ENCODE results near the gene THUMPD3. TPM values are rescaled to one million over a fixed set of nuclear protein-coding genes. Genes with fewer than 3 reads are reported as not detected.

Gene THUMPD3
- total and polyA plus RNA-seq, 2 of the 13 experiments (the other 11 are each of a cell fraction or from before 2014, with no cell fraction given): 31.2 to 44.1 TPM

DNA sequence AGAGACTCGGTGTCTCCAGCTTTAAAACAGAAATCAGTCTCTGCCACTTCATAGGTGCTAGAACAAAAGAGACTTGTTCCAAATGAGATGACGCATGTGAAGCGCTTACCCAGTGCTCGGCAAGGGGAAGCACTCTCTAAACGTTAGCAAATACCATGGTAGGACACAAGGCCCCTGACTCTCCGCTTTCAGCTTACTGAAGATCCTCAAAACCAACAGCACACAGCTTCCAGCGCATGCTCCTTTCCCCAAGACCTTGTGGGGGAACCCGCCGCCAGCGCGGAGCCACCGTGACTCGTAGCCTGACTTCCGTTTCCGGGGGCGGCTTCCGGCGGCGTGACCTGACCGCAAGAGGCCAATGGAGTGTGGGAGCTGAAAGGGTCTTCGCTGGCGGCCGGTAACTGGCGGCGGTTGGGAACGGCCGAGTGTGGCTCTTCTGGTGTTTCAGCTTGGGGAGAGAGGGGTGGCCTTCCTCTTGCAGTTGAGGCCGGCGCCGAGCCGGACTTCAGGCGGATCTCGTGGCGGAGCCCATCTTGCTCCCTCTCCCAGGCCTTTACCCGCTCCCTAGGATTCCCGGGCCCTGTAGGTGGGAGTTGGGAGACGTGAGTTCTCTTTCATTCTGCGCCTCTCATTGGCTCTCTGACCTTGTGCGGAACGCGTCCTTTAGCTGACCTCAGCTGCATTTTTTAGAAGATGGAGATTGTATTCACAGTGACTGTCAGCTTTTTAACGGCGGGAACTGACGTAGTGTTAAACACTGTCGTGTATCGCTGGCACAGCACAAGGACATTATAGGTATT, at the start of gene THUMPD3 (continued):
- TF ChIP-seq FOXK1 (CRISPR knock-in tag; IDR thresholded peaks at IDR 0.05; ENCODE audit: borderline replicate concordance, low read depth): 0 out of 2 replicates have a peak, but pooled peaks have one; percentile 30
- no peak for TF ChIP-seq ZNF333 (CRISPR knock-in tag; IDR thresholded peaks at IDR 0.05; ENCODE audit: borderline replicate concordance)
- TF ChIP-seq ATF1 (CRISPR knock-in tag; IDR thresholded peaks at IDR 0.05): peak; percentile 65; the same call in 1 of the 2 replicates
- 0 out of 2 replicates have a peak, but pooled peaks have one; percentile 31 for TF ChIP-seq ZNF329 (CRISPR knock-in tag; IDR thresholded peaks at IDR 0.05; ENCODE audit: low read depth)
- TF ChIP-seq, protein P1, sequence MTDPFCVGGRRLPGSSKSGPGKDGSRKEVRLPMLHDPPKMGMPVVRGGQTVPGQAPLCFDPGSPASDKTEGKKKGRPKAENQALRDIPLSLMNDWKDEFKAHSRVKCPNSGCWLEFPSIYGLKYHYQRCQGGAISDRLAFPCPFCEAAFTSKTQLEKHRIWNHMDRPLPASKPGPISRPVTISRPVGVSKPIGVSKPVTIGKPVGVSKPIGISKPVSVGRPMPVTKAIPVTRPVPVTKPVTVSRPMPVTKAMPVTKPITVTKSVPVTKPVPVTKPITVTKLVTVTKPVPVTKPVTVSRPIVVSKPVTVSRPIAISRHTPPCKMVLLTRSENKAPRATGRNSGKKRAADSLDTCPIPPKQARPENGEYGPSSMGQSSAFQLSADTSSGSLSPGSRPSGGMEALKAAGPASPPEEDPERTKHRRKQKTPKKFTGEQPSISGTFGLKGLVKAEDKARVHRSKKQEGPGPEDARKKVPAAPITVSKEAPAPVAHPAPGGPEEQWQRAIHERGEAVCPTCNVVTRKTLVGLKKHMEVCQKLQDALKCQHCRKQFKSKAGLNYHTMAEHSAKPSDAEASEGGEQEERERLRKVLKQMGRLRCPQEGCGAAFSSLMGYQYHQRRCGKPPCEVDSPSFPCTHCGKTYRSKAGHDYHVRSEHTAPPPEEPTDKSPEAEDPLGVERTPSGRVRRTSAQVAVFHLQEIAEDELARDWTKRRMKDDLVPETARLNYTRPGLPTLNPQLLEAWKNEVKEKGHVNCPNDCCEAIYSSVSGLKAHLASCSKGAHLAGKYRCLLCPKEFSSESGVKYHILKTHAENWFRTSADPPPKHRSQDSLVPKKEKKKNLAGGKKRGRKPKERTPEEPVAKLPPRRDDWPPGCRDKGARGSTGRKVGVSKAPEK (CRISPR knock-in tag; IDR thresholded peaks at IDR 0.05; ENCODE audit: borderline replicate concordance): no peak
- TF ChIP-seq NONO (IDR thresholded peaks at IDR 0.05): no peak
- peak; percentile 92 for TF ChIP-seq NONO (CRISPR knock-in tag; conservative IDR thresholded peaks at IDR 0.05)
- peak; percentile 93 for TF ChIP-seq ZNF232 (CRISPR knock-in tag; IDR thresholded peaks at IDR 0.05; ENCODE audit: borderline replicate concordance)
- TF ChIP-seq ZNF558 (CRISPR knock-in tag; IDR thresholded peaks at IDR 0.05; ENCODE audit: borderline replicate concordance): peak; percentile 79; the same call in 1 of the 2 replicates
- TF ChIP-seq, protein P2, sequence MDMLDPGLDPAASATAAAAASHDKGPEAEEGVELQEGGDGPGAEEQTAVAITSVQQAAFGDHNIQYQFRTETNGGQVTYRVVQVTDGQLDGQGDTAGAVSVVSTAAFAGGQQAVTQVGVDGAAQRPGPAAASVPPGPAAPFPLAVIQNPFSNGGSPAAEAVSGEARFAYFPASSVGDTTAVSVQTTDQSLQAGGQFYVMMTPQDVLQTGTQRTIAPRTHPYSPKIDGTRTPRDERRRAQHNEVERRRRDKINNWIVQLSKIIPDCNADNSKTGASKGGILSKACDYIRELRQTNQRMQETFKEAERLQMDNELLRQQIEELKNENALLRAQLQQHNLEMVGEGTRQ (IDR thresholded peaks at IDR 0.05; ENCODE audit: low read depth, low read length): no peak
- TF ChIP-seq, protein P2 (CRISPR knock-in tag; IDR thresholded peaks at IDR 0.05; ENCODE audit: borderline replicate concordance): peak; percentile 47; the same call in 1 of the 2 replicates
- no peak for TF ChIP-seq ZNF484 (CRISPR knock-in tag; IDR thresholded peaks at IDR 0.05; ENCODE audit: borderline replicate concordance, low read depth)
- no peak for TF ChIP-seq SRSF9 (IDR thresholded peaks at IDR 0.05; ENCODE audit: borderline replicate concordance, insufficient read depth, low read depth, low read length, poor library complexity, severe bottlenecking)
- TF ChIP-seq MEIS2 (CRISPR knock-in tag; IDR thresholded peaks at IDR 0.05): peak; percentile 53
- TF ChIP-seq SOX5 (CRISPR knock-in tag; IDR thresholded peaks at IDR 0.05; ENCODE audit: borderline replicate concordance): peak; percentile 80; the same call in 1 of the 2 replicates
- TF ChIP-seq CHD4 (IDR thresholded peaks at IDR 0.05; ENCODE audit: borderline replicate concordance, low read length): no peak
- TF ChIP-seq, protein P3, sequence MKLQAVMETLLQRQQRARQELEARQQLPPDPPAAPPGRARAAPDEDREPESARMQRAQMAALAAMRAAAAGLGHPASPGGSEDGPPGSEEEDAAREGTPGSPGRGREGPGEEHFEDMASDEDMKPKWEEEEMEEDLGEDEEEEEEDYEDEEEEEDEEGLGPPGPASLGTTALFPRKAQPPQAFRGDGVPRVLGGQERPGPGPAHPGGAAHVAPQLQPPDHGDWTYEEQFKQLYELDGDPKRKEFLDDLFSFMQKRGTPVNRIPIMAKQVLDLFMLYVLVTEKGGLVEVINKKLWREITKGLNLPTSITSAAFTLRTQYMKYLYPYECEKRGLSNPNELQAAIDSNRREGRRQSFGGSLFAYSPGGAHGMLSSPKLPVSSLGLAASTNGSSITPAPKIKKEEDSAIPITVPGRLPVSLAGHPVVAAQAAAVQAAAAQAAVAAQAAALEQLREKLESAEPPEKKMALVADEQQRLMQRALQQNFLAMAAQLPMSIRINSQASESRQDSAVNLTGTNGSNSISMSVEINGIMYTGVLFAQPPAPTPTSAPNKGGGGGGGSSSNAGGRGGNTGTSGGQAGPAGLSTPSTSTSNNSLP (IDR thresholded peaks at IDR 0.05; ENCODE audit: low read depth, low read length): no peak
- TF ChIP-seq ZNF674 (CRISPR knock-in tag; IDR thresholded peaks at IDR 0.05; ENCODE audit: low read depth): no peak
- peak; percentile 37; the same call in 1 of the 2 replicates for TF ChIP-seq MAF1 (CRISPR knock-in tag; IDR thresholded peaks at IDR 0.05; ENCODE audit: borderline replicate concordance)

Measured in HepG2 (cell line).